Kidney (tissue), 14 donors: ENCODE measurements around the gene COPS7A. TPM values are rescaled to one million over a fixed set of nuclear protein-coding genes. Genes with fewer than 3 reads are reported as not detected.
A peak's percentile ranks its signal among the peaks of the same experiment; 100 is the strongest.

Experiments
- DNase-seq, 5 donors: peaks; one replicate each; pipeline ENCODE4 v3.0.0-alpha.2; 2013 to 2020
- FAIRE-seq: peaks from 2 replicates; lab custom pipeline; 2012; peaks lifted over from hg19 to GRCh38; lab: Jason Lieb, UNC
- H3K27ac ChIP-seq, 2 donors: one replicate each; pipeline ENCODE4 v1.7.0; 2013; ENCODE audit warnings: low read depth in 2 of 2, low read length in 2 of 2, inconsistent platforms in 1 of 2
- H3K27me3 ChIP-seq: one replicate; pipeline ENCODE4 v1.7.1; 2013; ENCODE audit warnings: low read length, inconsistent platforms; ENCODE audit not compliant: control insufficient read depth, insufficient read depth
- H3K36me3 ChIP-seq, 3 donors: one replicate each; pipeline versions ENCODE4 v1.7.0 to v1.7.1; 2013; ENCODE audit warnings: low read length in 3 of 3, control low read depth in 1 of 3, inconsistent platforms in 1 of 3; ENCODE audit not compliant: insufficient read depth in 3 of 3, control insufficient read depth in 2 of 3
- H3K4me1 ChIP-seq, 3 donors: one replicate each; pipeline versions ENCODE4 v1.7.0 to v1.7.1; 2013; ENCODE audit warnings: low read length in 3 of 3, inconsistent platforms in 1 of 3, low read depth in 1 of 3; ENCODE audit not compliant: control insufficient read depth in 2 of 3, insufficient read depth in 2 of 3
- H3K4me3 ChIP-seq, 3 donors: one replicate each; pipeline versions ENCODE4 v1.7.0 to v1.8.1; 2013; ENCODE audit warnings: low read length in 3 of 3, control low read depth in 1 of 3, inconsistent platforms in 1 of 3
- H3K9ac ChIP-seq, 3 donors: one replicate each; pipeline versions ENCODE4 v1.7.0 to v1.7.1; 2013; ENCODE audit warnings: low read length in 3 of 3, control low read depth in 1 of 3, inconsistent platforms in 1 of 3
- H3K9me3 ChIP-seq, 3 donors: one replicate each; pipeline versions ENCODE4 v1.7.0 to v1.7.1; 2013; ENCODE audit warnings: low read length in 3 of 3, control low read depth in 1 of 3, inconsistent platforms in 1 of 3; ENCODE audit not compliant: control insufficient read depth in 2 of 3, insufficient read depth in 1 of 3
- CTCF ChIP-seq: IDR thresholded peaks from 3 replicates; pipeline ENCODE4 v1.5.1; 2012; ENCODE audit warnings: mild to moderate bottlenecking, moderate library complexity, borderline replicate concordance; ENCODE audit not compliant: insufficient read depth; ENCODE audit errors: extremely low read depth
- intact Hi-C: fragments of 100-400 bp; cut with DNase I; formaldehyde crosslinking; loops from one replicate; pipeline ENCODE4 v1.11.1; 2022
- polyA plus RNA-seq: library from polyadenylated mRNA; stranded (reverse); fragments of 350-450 nt; fragmentation: Illumina TruSeq; extraction: RNeasy Lipid Tissue Mini Kit (QIAGEN cat#74804); gene quantifications from one replicate; pipeline ENCODE4 v1.2.3, GENCODE V29; 2014; ENCODE audit warnings: low read depth, low replicate concordance; ENCODE audit not compliant: insufficient read depth
- total RNA-seq: library from RNA; stranded (reverse); fragmentation: NEBNext Ultra II Directional; extraction: Animal tissue kit (Norgen Biotek cat#: 25700); gene quantifications from one replicate; pipeline ENCODE4 v1.2.1, GENCODE V29; 2021
- donor health status: control.
- donor health status: control.
- donor health status: control.
- donor health status: control.
- donor health status: control.
- donor health status: DM: yes; HTN: yes; CAD: no.
- donor health status: Normal renal cell carcinoma (clear cell type).

The COPS7A gene
- total and polyA plus RNA-seq, 2 donors from 2014 or later: 71.9 to 94.1 TPM

- no peaks in the 10 kb centered on the region for H3K27me3 ChIP-seq
- no peak for DNase-seq
- H3K9me3 ChIP-seq: no peaks in the 10 kb centered on the region
- no peak overlapping the region for H3K9ac ChIP-seq
- intact Hi-C loops: loop anchor here (10.0 kb wide), 1 partner anchor 66 kb away; the partner anchor contains the start of genes GPR162 and P3H3
- FAIRE-seq: no peak
- no peak overlapping the region for H3K4me3 ChIP-seq
- peaks cover 7 to 14% (median 7%) of the 10 kb centered on the region in 3 donors for H3K4me1 ChIP-seq
- no peak overlapping the region for H3K27ac ChIP-seq
- H3K36me3 ChIP-seq: no peaks in the 10 kb centered on the region
- TF ChIP-seq CTCF: no peak
Observed at GRCh38 chr12:6758506-6759095, 34.8 kb downstream of the COPS7A start.

GRCh38 chr12:6759741-6760140 is 35.9 kb downstream of the COPS7A start:
- peaks cover 2 to 11% (median 7%) of the 10 kb centered on the region in 3 donors for H3K4me1 ChIP-seq
- H3K27ac ChIP-seq: no peak overlapping the region
- no peaks in the 10 kb centered on the region for H3K36me3 ChIP-seq
- H3K4me3 ChIP-seq: no peak overlapping the region
- DNase-seq (no peak), FAIRE-seq (no peak)
- no peaks in the 10 kb centered on the region for H3K27me3 ChIP-seq
- H3K9me3 ChIP-seq: no peaks in the 10 kb centered on the region
- intact Hi-C loops: loop anchor here (10.0 kb wide), 1 partner anchor 65 kb away; the partner anchor contains the start of genes GPR162 and P3H3
- no peak for TF ChIP-seq CTCF
- no peak overlapping the region for H3K9ac ChIP-seq

GRCh38 chr12:6763380-6763779 is 39.5 kb downstream of the COPS7A start:
- no peak for FAIRE-seq
- H3K4me3 ChIP-seq: peak overlapping the region; percentile 8 to 36 (median 33)
- H3K9ac ChIP-seq: peak overlapping the region in 2 of 3 donors; percentile 71 to 78
- no peaks in the 10 kb centered on the region for H3K36me3 ChIP-seq
- no peak for TF ChIP-seq CTCF
- peaks cover 2 to 26% (median 20%) of the 10 kb centered on the region in 3 donors for H3K4me1 ChIP-seq
- intact Hi-C loops: no loop called here
- peak overlapping the region; percentile 90 to 99 for H3K27ac ChIP-seq
- no peaks in the 10 kb centered on the region for H3K27me3 ChIP-seq
- DNase-seq: no peak
- no peaks in the 10 kb centered on the region for H3K9me3 ChIP-seq
